ENCODE measurements around the gene GPC3.

- TF ChIP-seq POLR2AphosphoS5 (IDR thresholded peaks at IDR 0.05) (no peak), CTCF (IDR thresholded peaks at IDR 0.05) (no peak), POLR2A (IDR thresholded peaks at IDR 0.05; ENCODE audit: low read depth) (no peak), EP300 (IDR thresholded peaks at IDR 0.05) (no peak)
These were observed 278.5 kb downstream of the GPC3 start for GRCh38 chrX:133706890-133707289.

Measured in esophagus muscularis mucosa (tissue), 4 donors.